ENCODE data around the gene DROSHA.

Gene DROSHA

GRCh38 chr5:31469466-31469865 lies 62.4 kb downstream of the DROSHA start:
- no peak for DNase-seq

GRCh38 chr5:31465291-31465690 lies 66.6 kb downstream of the DROSHA start:
- no peak for DNase-seq

- no peak for DNase-seq
These were observed 67.8 kb downstream of the DROSHA start for GRCh38 chr5:31464081-31464480.

- no peak for DNase-seq
These were observed 68.5 kb downstream of the DROSHA start for GRCh38 chr5:31463351-31463750.

- no peak for DNase-seq
These were observed 72.3 kb downstream of the DROSHA start for GRCh38 chr5:31459594-31459993.

- no peak for DNase-seq
These were observed 76.7 kb downstream of the DROSHA start for GRCh38 chr5:31455172-31455571.

- DNase-seq, result no peak
These were observed 78.4 kb downstream of the DROSHA start for GRCh38 chr5:31453522-31453921.

GRCh38 chr5:31452314-31452713 lies 79.6 kb downstream of the DROSHA start:
- DNase-seq, result no peak

- DNase-seq, result no peak
These were observed 81.9 kb downstream of the DROSHA start for GRCh38 chr5:31449962-31450361.

GRCh38 chr5:31449174-31449573 lies 82.7 kb downstream of the DROSHA start:
- no peak for DNase-seq

GRCh38 chr5:31445041-31445600 lies 86.8 kb downstream of the DROSHA start:
- no peak for DNase-seq

GRCh38 chr5:31443572-31443971 lies 88.3 kb downstream of the DROSHA start:
- no peak for DNase-seq

GRCh38 chr5:31442058-31442745 lies 89.7 kb downstream of the DROSHA start:
- DNase-seq, result no peak

GRCh38 chr5:31436851-31437250 lies 95.0 kb downstream of the DROSHA start:
- no peak for DNase-seq

GRCh38 chr5:31435730-31436129 lies 96.2 kb downstream of the DROSHA start:
- no peak for DNase-seq

- no peak for DNase-seq
These were observed 97.0 kb downstream of the DROSHA start for GRCh38 chr5:31434898-31435297.

GRCh38 chr5:31433229-31433628 lies 98.7 kb downstream of the DROSHA start:
- no peak for DNase-seq

- no peak for DNase-seq
These were observed 104.1 kb downstream of the DROSHA start for GRCh38 chr5:31427724-31428309.

- no peak for DNase-seq
These were observed 104.7 kb downstream of the DROSHA start for GRCh38 chr5:31427013-31427723.

- DNase-seq, result no peak
These were observed 109.9 kb downstream of the DROSHA start for GRCh38 chr5:31421806-31422586.

GRCh38 chr5:31417512-31417911 lies 114.4 kb downstream of the DROSHA start:
- no peak for DNase-seq

- DNase-seq, result no peak
These were observed 115.3 kb downstream of the DROSHA start for GRCh38 chr5:31416547-31416946.

GRCh38 chr5:31415960-31416359 lies 115.9 kb downstream of the DROSHA start:
- no peak for DNase-seq

All from NCI-H2171 (cell line).